ENCODE results near the gene LPAR5.

Gene LPAR5

GRCh38 chr12:6635375-6635855 is 344 bp downstream of the LPAR5 start:
- DNase-seq: peak; percentile 53

GRCh38 chr12:6632026-6632983 is 3.5 kb downstream of the LPAR5 start:
- peak; percentile 59 for DNase-seq

GRCh38 chr12:6631549-6631961 is 4.2 kb downstream of the LPAR5 start:
- no peak for DNase-seq

GRCh38 chr12:6630736-6631135 is 5.0 kb downstream of the LPAR5 start:
- no peak for DNase-seq

- peak; percentile 51 for DNase-seq
These were observed 8.1 kb downstream of the LPAR5 start for GRCh38 chr12:6627616-6628015.

GRCh38 chr12:6626654-6627283 is 9.0 kb downstream of the LPAR5 start:
- no peak for DNase-seq

- DNase-seq: no peak
These were observed 14.9 kb downstream of the LPAR5 start for GRCh38 chr12:6620885-6621274.

- no peak for DNase-seq
These were observed 15.4 kb downstream of the LPAR5 start for GRCh38 chr12:6620137-6620884.

GRCh38 chr12:6618483-6619225 is 17.1 kb downstream of the LPAR5 start:
- DNase-seq: no peak

- no peak for DNase-seq
These were observed 20.0 kb downstream of the LPAR5 start for GRCh38 chr12:6615802-6616201.

- no peak for DNase-seq
These were observed 21.1 kb downstream of the LPAR5 start for GRCh38 chr12:6614513-6615172.

- no peak for DNase-seq
These were observed 21.8 kb downstream of the LPAR5 start for GRCh38 chr12:6613776-6614512.

- no peak for DNase-seq
These were observed 22.6 kb downstream of the LPAR5 start for GRCh38 chr12:6613015-6613775.

- no peak for DNase-seq
These were observed 23.1 kb downstream of the LPAR5 start for GRCh38 chr12:6612652-6613014.

- no peak for DNase-seq
These were observed 23.5 kb downstream of the LPAR5 start for GRCh38 chr12:6612247-6612646.

GRCh38 chr12:6608592-6609281 is 27.0 kb downstream of the LPAR5 start:
- DNase-seq: no peak

- peak; percentile 79 for DNase-seq
These were observed 27.8 kb downstream of the LPAR5 start for GRCh38 chr12:6607751-6608591.

GRCh38 chr12:6606331-6607131 is 29.2 kb downstream of the LPAR5 start:
- DNase-seq: peak; percentile 44
